ENCODE results near the gene CACNG7.

CACNG7 gene

DNA sequence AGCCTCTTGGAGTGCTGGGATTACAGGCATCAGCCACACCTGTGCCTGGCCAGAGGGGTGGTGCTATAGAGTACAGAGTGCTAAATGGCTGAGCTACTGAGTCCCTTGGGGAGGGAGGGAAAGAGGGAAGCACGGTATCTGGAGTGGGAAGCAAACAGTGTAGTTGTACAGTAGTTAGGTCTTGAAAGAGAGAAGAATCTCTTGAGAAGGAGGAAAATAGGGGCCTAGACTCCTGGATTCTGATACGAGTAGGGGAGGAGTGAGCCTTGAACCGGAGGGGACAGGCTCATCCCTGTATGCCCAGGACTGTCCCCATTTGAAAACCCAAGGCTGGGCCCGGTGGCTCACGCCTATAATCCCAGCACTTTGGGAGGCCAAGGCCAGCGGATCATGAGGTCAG, 36.3 kb upstream of the CACNG7 start:
- DNase-seq (ENCODE audit: low read depth): no peak
- no peak overlapping the region for H3K4me3 ChIP-seq (ENCODE audit: low read depth, low read length)
- TF ChIP-seq, protein P1, sequence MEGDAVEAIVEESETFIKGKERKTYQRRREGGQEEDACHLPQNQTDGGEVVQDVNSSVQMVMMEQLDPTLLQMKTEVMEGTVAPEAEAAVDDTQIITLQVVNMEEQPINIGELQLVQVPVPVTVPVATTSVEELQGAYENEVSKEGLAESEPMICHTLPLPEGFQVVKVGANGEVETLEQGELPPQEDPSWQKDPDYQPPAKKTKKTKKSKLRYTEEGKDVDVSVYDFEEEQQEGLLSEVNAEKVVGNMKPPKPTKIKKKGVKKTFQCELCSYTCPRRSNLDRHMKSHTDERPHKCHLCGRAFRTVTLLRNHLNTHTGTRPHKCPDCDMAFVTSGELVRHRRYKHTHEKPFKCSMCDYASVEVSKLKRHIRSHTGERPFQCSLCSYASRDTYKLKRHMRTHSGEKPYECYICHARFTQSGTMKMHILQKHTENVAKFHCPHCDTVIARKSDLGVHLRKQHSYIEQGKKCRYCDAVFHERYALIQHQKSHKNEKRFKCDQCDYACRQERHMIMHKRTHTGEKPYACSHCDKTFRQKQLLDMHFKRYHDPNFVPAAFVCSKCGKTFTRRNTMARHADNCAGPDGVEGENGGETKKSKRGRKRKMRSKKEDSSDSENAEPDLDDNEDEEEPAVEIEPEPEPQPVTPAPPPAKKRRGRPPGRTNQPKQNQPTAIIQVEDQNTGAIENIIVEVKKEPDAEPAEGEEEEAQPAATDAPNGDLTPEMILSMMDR (IDR thresholded peaks at IDR 0.05; ENCODE audit: low read depth, low read length, missing control alignments): no peak

DNA sequence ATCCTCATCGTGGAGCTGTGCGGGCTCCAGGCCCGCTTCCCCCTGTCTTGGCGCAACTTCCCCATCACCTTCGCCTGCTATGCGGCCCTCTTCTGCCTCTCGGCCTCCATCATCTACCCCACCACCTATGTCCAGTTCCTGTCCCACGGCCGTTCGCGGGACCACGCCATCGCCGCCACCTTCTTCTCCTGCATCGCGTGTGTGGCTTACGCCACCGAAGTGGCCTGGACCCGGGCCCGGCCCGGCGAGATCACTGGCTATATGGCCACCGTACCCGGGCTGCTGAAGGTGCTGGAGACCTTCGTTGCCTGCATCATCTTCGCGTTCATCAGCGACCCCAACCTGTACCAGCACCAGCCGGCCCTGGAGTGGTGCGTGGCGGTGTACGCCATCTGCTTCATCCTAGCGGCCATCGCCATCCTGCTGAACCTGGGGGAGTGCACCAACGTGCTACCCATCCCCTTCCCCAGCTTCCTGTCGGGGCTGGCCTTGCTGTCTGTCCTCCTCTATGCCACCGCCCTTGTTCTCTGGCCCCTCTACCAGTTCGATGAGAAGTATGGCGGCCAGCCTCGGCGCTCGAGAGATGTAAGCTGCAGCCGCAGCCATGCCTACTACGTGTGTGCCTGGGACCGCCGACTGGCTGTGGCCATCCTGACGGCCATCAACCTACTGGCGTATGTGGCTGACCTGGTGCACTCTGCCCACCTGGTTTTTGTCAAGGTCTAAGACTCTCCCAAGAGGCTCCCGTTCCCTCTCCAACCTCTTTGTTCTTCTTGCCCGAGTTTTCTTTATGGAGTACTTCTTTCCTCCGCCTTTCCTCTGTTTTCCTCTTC, 35.1 kb upstream of the CACNG7 start:
- no peak for DNase-seq (ENCODE audit: low read depth)
- TF ChIP-seq, protein P1 (IDR thresholded peaks at IDR 0.05; ENCODE audit: low read depth, low read length, missing control alignments): no peak

DNA sequence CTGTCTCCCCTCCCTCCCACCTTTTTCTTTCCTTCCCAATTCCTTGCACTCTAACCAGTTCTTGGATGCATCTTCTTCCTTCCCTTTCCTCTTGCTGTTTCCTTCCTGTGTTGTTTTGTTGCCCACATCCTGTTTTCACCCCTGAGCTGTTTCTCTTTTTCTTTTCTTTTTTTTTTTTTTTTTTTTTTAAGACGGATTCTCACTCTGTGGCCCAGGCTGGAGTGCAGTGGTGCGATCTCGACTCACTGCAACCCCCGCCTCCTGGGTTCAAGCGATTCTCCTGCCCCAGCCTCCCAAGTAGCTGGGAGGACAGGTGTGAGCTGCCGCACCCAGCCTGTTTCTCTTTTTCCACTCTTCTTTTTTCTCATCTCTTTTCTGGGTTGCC, 34.5 kb upstream of the CACNG7 start:
- TF ChIP-seq, protein P1 (IDR thresholded peaks at IDR 0.05; ENCODE audit: low read depth, low read length, missing control alignments): no peak
- H3K4me3 ChIP-seq (ENCODE audit: low read depth, low read length): no peak overlapping the region
- DNase-seq (ENCODE audit: low read depth): no peak

More for the DNA sequence above, 35.1 kb upstream of the CACNG7 start:
- no peak overlapping the region for H3K4me3 ChIP-seq (ENCODE audit: low read depth, low read length)

DNA sequence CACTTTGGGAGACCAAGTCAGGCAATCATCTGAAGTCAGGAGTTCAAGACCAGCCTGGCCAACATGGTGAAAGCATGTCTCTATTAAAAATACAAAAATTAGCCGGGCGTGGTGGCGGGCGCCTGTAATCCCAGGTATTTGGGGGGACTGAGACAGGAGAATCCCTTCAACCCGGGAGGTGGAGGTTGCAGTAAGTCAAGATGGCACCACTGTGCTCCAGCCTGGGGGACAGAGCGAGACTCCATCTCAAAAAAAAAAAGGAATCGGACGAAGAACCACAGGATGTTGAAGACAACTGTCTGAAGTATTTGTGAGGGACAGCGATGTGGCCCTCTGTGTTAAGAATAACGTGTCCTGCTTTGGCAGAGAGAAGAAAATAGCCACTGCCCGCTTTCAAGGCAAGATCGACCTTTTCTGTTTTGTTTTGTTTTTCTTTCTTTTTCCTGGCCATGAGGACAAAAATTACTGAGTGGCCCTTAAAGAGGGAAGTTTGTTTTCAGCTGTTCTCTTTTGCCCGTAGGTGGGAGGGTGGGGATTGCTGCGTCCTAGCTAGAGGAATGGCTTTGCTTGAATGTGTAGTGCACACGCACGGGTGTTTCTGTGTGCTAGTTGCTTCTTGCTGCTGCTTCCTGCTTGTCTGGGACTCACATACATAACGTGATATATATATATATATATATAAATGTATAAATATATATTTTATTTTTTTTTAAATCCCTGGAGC, 33.3 kb upstream of the CACNG7 start:
- TF ChIP-seq, protein P1 (IDR thresholded peaks at IDR 0.05; ENCODE audit: low read depth, low read length, missing control alignments): no peak
- no peak overlapping the region for H3K4me3 ChIP-seq (ENCODE audit: low read depth, low read length)
- no peak for DNase-seq (ENCODE audit: low read depth)

DNA sequence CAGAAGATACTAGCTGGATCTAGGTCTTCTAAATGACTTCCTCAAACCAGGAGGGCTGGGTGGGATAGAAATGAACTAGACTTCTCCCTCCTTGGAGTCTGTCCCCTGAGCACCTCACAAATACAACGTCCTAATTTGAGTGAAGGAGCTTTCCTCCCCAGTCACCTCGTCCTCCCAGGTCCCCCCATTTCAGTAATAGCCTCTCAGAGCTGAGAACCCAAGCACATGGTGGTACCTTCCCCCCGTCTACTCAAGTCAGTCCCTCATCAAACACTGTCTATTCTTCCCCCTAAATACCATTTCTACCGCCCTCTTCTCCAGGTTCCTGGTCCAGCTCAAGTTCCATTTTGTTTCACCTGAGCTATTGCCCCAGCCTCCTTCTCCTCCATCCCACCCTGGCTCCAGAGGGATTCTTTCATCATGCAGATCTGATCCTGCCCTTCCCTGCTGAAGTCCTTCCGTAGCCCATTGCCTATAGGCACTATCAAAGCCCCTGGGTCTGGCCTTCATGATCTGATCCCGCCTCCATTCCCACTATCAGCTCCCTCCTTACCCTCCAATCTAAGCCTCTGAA, 32.3 kb upstream of the CACNG7 start:
- TF ChIP-seq, protein P1 (IDR thresholded peaks at IDR 0.05; ENCODE audit: low read depth, low read length, missing control alignments): no peak
- DNase-seq (ENCODE audit: low read depth): no peak
- no peak overlapping the region for H3K4me3 ChIP-seq (ENCODE audit: low read depth, low read length)

DNA sequence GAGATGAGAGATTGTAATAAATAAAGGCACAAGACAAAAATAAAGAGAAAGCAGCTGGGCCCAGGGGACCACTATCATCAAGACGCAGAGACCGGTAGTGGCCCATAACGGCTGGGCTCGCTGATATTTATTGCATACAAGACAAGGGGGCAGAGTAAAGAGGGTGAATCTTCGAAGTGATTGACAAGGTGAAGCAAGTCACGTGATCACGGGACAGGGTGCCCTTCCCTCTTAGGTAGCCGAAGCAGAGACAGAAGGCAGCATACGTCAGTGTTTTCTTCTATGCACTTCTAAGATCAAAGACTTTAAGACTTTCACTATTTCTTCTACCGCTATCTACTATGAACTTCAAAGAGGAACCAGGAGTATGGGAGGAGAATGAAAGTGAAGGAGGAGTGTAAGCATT, 31.7 kb upstream of the CACNG7 start:
- no peak for DNase-seq (ENCODE audit: low read depth)
- H3K4me3 ChIP-seq (ENCODE audit: low read depth, low read length): no peak overlapping the region
- TF ChIP-seq, protein P1 (IDR thresholded peaks at IDR 0.05; ENCODE audit: low read depth, low read length, missing control alignments): no peak

Measured in GM12864 (cell line).